ENCODE measurements around the gene MOV10L1. TPM values are rescaled to one million over a fixed set of nuclear protein-coding genes. Genes with fewer than 3 reads are reported as not detected.

MOV10L1 gene
- total and polyA plus RNA-seq, 2 donors from 2014 or later: 0.38 to 0.62 TPM

DNA sequence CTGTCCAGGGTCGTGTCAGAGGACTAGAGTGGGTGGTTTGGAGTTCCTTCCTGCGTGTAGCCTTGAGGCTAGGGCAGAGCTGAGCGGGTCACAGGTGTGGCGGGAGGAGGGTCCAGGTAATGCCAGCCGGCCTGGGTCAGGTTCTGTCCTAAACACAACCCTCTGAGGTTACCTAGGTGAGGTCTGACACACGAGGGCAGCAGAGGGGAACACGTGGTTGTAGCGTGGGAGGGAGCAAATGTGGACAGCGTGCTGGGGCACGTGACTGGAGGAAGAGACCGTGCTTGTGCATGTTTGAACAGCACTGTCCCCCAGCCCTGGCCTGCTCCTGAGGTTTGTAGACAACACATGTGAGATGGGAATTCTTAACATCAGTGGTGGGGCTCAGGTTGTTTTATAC is 13.1 kb downstream of the MOV10L1 start:
- no peak overlapping the region for H3K27ac ChIP-seq (ENCODE audit: low read depth in 2 of 2, low read length in 2 of 2)
- H3K36me3 ChIP-seq (ENCODE audit: control insufficient read depth in 2 of 3, insufficient read depth in 3 of 3, low read length in 3 of 3): no peaks in the 10 kb centered on the region
- TF ChIP-seq, protein P1, sequence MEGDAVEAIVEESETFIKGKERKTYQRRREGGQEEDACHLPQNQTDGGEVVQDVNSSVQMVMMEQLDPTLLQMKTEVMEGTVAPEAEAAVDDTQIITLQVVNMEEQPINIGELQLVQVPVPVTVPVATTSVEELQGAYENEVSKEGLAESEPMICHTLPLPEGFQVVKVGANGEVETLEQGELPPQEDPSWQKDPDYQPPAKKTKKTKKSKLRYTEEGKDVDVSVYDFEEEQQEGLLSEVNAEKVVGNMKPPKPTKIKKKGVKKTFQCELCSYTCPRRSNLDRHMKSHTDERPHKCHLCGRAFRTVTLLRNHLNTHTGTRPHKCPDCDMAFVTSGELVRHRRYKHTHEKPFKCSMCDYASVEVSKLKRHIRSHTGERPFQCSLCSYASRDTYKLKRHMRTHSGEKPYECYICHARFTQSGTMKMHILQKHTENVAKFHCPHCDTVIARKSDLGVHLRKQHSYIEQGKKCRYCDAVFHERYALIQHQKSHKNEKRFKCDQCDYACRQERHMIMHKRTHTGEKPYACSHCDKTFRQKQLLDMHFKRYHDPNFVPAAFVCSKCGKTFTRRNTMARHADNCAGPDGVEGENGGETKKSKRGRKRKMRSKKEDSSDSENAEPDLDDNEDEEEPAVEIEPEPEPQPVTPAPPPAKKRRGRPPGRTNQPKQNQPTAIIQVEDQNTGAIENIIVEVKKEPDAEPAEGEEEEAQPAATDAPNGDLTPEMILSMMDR (IDR thresholded peaks at IDR 0.05; ENCODE audit: borderline replicate concordance, extremely low read depth, insufficient read depth): no peak
- intact Hi-C loops (cut with DNase I): no loop called here
- H3K4me3 ChIP-seq (ENCODE audit: low read length in 3 of 3): no peak overlapping the region
- no peak overlapping the region for H3K9ac ChIP-seq (ENCODE audit: low read length in 3 of 3)
- no peaks in the 10 kb centered on the region for H3K27me3 ChIP-seq (ENCODE audit: control insufficient read depth, insufficient read depth, low read length)
- H3K4me1 ChIP-seq (ENCODE audit: control insufficient read depth in 2 of 3, insufficient read depth in 2 of 3, low read depth in 1 of 3, low read length in 3 of 3): peaks cover 0 to 2% (median 0%) of the 10 kb centered on the region in 3 donors
- DNase-seq: no peak
- no peak for FAIRE-seq
- no peaks in the 10 kb centered on the region for H3K9me3 ChIP-seq (ENCODE audit: control insufficient read depth in 2 of 3, insufficient read depth in 1 of 3, low read length in 3 of 3)

- TF ChIP-seq, protein P1 (IDR thresholded peaks at IDR 0.05; ENCODE audit: borderline replicate concordance, extremely low read depth, insufficient read depth): no peak
- Histone ChIP-seq H3K4me3 (ENCODE audit: low read length in 3 of 3) (no peak overlapping the region), H3K36me3 (ENCODE audit: control insufficient read depth in 2 of 3, insufficient read depth in 3 of 3, low read length in 3 of 3) (no peaks in the 10 kb centered on the region), H3K27me3 (ENCODE audit: control insufficient read depth, insufficient read depth, low read length) (no peaks in the 10 kb centered on the region), H3K9ac (ENCODE audit: low read length in 3 of 3) (no peak overlapping the region), H3K27ac (ENCODE audit: low read depth in 2 of 2, low read length in 2 of 2) (no peak overlapping the region), H3K9me3 (ENCODE audit: control insufficient read depth in 2 of 3, insufficient read depth in 1 of 3, low read length in 3 of 3) (no peaks in the 10 kb centered on the region), H3K4me1 (ENCODE audit: control insufficient read depth in 2 of 3, insufficient read depth in 2 of 3, low read depth in 1 of 3, low read length in 3 of 3) (peaks cover 0 to 2% (median 0%) of the 10 kb centered on the region in 3 donors)
- intact Hi-C loops (cut with DNase I): no loop called here
- FAIRE-seq (no peak), DNase-seq (no peak)
These were observed 14.3 kb downstream of the MOV10L1 start for GRCh38 chr22:50104141-50104544.

DNA sequence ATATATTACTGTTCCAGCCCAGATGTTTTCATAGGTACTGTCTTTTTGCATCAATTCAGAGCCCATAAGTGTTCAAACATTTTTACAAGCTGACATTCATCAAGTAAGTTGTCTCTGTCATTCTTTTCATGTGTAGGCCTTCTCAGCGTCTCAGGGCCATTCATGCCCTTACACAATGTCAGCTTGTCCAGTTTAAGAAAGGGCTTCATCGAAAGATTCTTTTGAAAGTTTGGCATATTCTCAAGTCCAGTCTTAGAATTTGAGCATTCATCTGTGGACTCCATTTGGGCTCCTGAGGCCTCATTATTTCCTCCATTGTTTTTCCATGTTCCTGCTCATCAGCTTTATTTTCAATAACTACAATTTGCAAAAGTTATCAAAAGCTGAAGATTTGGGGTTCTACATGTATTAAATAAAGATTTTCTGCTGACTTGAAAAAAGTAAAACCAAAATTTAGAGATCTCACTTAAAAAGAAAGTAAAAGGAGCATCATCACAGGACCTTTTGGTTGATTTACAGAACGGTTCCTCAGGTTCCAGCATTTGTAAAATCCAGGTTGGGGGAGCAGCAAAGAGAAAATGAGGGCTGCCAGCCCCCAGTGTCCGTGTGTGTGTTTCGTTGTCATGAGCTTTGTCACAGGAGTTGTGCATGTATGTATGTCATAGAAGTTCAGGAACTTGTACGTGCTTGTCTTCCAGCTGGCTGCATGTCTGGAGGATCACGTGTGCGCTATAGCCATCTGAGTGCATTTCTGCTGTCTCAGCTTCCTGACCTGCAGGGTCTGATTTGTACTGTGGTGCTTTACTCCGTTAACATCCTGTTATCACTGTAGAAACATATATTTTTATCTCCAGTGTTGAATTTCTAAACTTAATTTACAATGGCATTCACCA is 15.6 kb downstream of the MOV10L1 start:
- intact Hi-C loops (cut with DNase I): no loop called here
- H3K27ac ChIP-seq (ENCODE audit: low read depth in 2 of 2, low read length in 2 of 2): no peak overlapping the region
- no peaks in the 10 kb centered on the region for H3K9me3 ChIP-seq (ENCODE audit: control insufficient read depth in 2 of 3, insufficient read depth in 1 of 3, low read length in 3 of 3)
- no peaks in the 10 kb centered on the region for H3K36me3 ChIP-seq (ENCODE audit: control insufficient read depth in 2 of 3, insufficient read depth in 3 of 3, low read length in 3 of 3)
- peaks cover 0 to 2% (median 0%) of the 10 kb centered on the region in 3 donors for H3K4me1 ChIP-seq (ENCODE audit: control insufficient read depth in 2 of 3, insufficient read depth in 2 of 3, low read depth in 1 of 3, low read length in 3 of 3)
- H3K9ac ChIP-seq (ENCODE audit: low read length in 3 of 3): no peak overlapping the region
- FAIRE-seq (no peak), DNase-seq (peak in 2 of 5 donors; percentile 46 to 71)
- no peaks in the 10 kb centered on the region for H3K27me3 ChIP-seq (ENCODE audit: control insufficient read depth, insufficient read depth, low read length)
- TF ChIP-seq, protein P1 (IDR thresholded peaks at IDR 0.05; ENCODE audit: borderline replicate concordance, extremely low read depth, insufficient read depth): no peak
- no peak overlapping the region for H3K4me3 ChIP-seq (ENCODE audit: low read length in 3 of 3)

Data from kidney (tissue), 14 donors.